ENCODE data around the gene LYSMD2. TPM values are rescaled to one million over a fixed set of nuclear protein-coding genes. Genes with fewer than 3 reads are reported as not detected.

LYSMD2 gene
- total and polyA plus RNA-seq, 2 experiments from 2014 or later = 5.4 to 5.9 TPM

GRCh38 chr15:51677021-51677420, 60.4 kb downstream of the LYSMD2 start:
- Histone ChIP-seq H3K27me3 (ENCODE audit: insufficient read depth) (no peaks in the 10 kb centered on the region), H3K4me1 (ENCODE audit: insufficient read depth) (peaks cover 21% of the 10 kb centered on the region), H3K36me3 (ENCODE audit: insufficient read depth) (no peaks in the 10 kb centered on the region), H4K20me1 (replicated peaks; ENCODE audit: insufficient read depth) (no peaks in the 10 kb centered on the region), H3K27ac (ENCODE audit: low read depth) (no peak overlapping the region), H3F3A (replicated peaks; ENCODE audit: low read depth) (no peaks in the 10 kb centered on the region), H3K4me2 (no peak overlapping the region), H3K79me2 (replicated peaks; ENCODE audit: insufficient read depth) (peaks cover under 1% of the 10 kb centered on the region; the same call in 1 of the 2 replicates), H3K9me2 (ENCODE audit: insufficient read depth) (no peaks in the 10 kb centered on the region), H2AFZ (no peak overlapping the region), H3K4me3 (no peak overlapping the region)
- Mint-ChIP-seq H3K4me3 (no peak overlapping the region), H3K36me3 (ENCODE audit: low read depth) (no peaks in the 10 kb centered on the region), H3K27me3 (ENCODE audit: insufficient read depth, low read depth, poor library complexity) (peaks cover 10% of the 10 kb centered on the region), H3K27ac (no peak overlapping the region), H3K4me1 (peaks cover 23% of the 10 kb centered on the region), H3K9me3 (no peaks in the 10 kb centered on the region)
- TF ChIP-seq POLR2AphosphoS5 (IDR thresholded peaks at IDR 0.05; ENCODE audit: low read depth) = no peak
- no peak for TF ChIP-seq ZNF331 (CRISPR knock-in tag; IDR thresholded peaks at IDR 0.05; ENCODE audit: low read depth)
- no peak for TF ChIP-seq JUNB (IDR thresholded peaks at IDR 0.05; ENCODE audit: unreplicated experiment)
- DNase-seq (ENCODE audit: low spot score) = no peak
- ATAC-seq = no peak

- H3K9me2 ChIP-seq (ENCODE audit: insufficient read depth) = 0 out of 2 replicates have a peak, but pooled peaks cover 4% of the 10 kb centered on the region
- no peaks in the 10 kb centered on the region for H3F3A ChIP-seq (replicated peaks; ENCODE audit: low read depth)
- no peaks in the 10 kb centered on the region for H4K20me1 ChIP-seq (replicated peaks; ENCODE audit: insufficient read depth)
- peak; percentile 21 for DNase-seq (ENCODE audit: low spot score)
- no peaks in the 10 kb centered on the region for H3K79me2 ChIP-seq (replicated peaks; ENCODE audit: insufficient read depth)
- Mint-ChIP-seq H3K27ac (no peak overlapping the region), H3K4me1 (peaks cover 23% of the 10 kb centered on the region), H3K4me3 (no peak overlapping the region), H3K36me3 (ENCODE audit: low read depth) (no peaks in the 10 kb centered on the region), H3K27me3 (ENCODE audit: insufficient read depth, low read depth, poor library complexity) (peaks cover 4% of the 10 kb centered on the region), H3K9me3 (no peaks in the 10 kb centered on the region)
- no peak overlapping the region for H3K4me2 ChIP-seq
- H2AFZ ChIP-seq = no peak overlapping the region
- peaks cover 13% of the 10 kb centered on the region for H3K4me1 ChIP-seq (ENCODE audit: insufficient read depth)
- no peak overlapping the region for H3K4me3 ChIP-seq
- no peaks in the 10 kb centered on the region for H3K27me3 ChIP-seq (ENCODE audit: insufficient read depth)
- no peak overlapping the region for H3K27ac ChIP-seq (ENCODE audit: low read depth)
- ATAC-seq = peak; percentile 68
- no peaks in the 10 kb centered on the region for H3K36me3 ChIP-seq (ENCODE audit: insufficient read depth)
- TF ChIP-seq ZNF462 (CRISPR knock-in tag; IDR thresholded peaks at IDR 0.05) (no peak), STAT1 (IDR thresholded peaks at IDR 0.05; ENCODE audit: unreplicated experiment) (no peak), JUNB (IDR thresholded peaks at IDR 0.05; ENCODE audit: unreplicated experiment) (no peak), CTCF (conservative IDR thresholded peaks at IDR 0.05; ENCODE audit: low read depth in 2 of 2) (no peak), CREB1 (CRISPR knock-in tag; IDR thresholded peaks at IDR 0.05; ENCODE audit: low read depth) (no peak), ZNF114 (CRISPR knock-in tag; IDR thresholded peaks at IDR 0.05) (no peak), ZNF331 (CRISPR knock-in tag; IDR thresholded peaks at IDR 0.05; ENCODE audit: low read depth) (no peak), NANOG (IDR thresholded peaks at IDR 0.05; ENCODE audit: borderline replicate concordance) (no peak), REST (IDR thresholded peaks at IDR 0.05; ENCODE audit: unreplicated experiment) (no peak), POLR2AphosphoS5 (IDR thresholded peaks at IDR 0.05; ENCODE audit: low read depth) (no peak), EZH2 (IDR thresholded peaks at IDR 0.05; ENCODE audit: low read depth, unreplicated experiment) (no peak)
Measured at GRCh38 chr15:51675234-51675633, 62.2 kb downstream of the LYSMD2 start.
